Trophoblast cell (in vitro differentiated cells and primary cell): ENCODE results near the gene SIGLEC15.
"Not testable (repeated sequence)": the region's sequence is repeated elsewhere in the genome, so short reads cannot be mapped to it uniquely, and the experiment has no call there.

Experiments used
- DNase-seq, 2 donors: peaks; one replicate each; pipeline ENCODE4 v3.0.0-alpha.2; 2016
- H2AFZ ChIP-seq: 2 replicates; pipeline ENCODE4 v1.6.1; 2013; ENCODE audit warnings: low read length, moderate library complexity, mild to moderate bottlenecking; ENCODE audit not compliant: insufficient read depth, poor library complexity
- H2AK5ac ChIP-seq: 2 replicates; pipeline ENCODE4 v1.6.1; 2013; ENCODE audit warnings: mild to moderate bottlenecking, low read length
- H2BK120ac ChIP-seq: 2 replicates; pipeline ENCODE4 v1.6.1; 2013; ENCODE audit warnings: low read length, mild to moderate bottlenecking, moderate library complexity; ENCODE audit not compliant: insufficient read depth, poor library complexity
- H2BK12ac ChIP-seq: 2 replicates; pipeline ENCODE4 v1.6.1; 2013; ENCODE audit warnings: mild to moderate bottlenecking, low read length, moderate library complexity
- H2BK5ac ChIP-seq: 2 replicates; pipeline ENCODE4 v1.6.1; 2013; ENCODE audit warnings: low read length, low read depth, moderate library complexity, mild to moderate bottlenecking; ENCODE audit not compliant: poor library complexity
- H3K14ac ChIP-seq: 2 replicates; pipeline ENCODE4 v1.6.1; 2013; ENCODE audit warnings: mild to moderate bottlenecking, low read length
- H3K18ac ChIP-seq: 2 replicates; pipeline ENCODE4 v1.6.1; 2013; ENCODE audit warnings: mild to moderate bottlenecking, low read length
- H3K23ac ChIP-seq: 2 replicates; pipeline ENCODE4 v1.6.1; 2013; ENCODE audit warnings: low read length
- H3K27ac ChIP-seq: 2 replicates; pipeline ENCODE4 v1.5.1; 2013; ENCODE audit warnings: low read depth, mild to moderate bottlenecking, inconsistent platforms, low read length, moderate library complexity
- H3K27me3 ChIP-seq: 2 replicates; pipeline ENCODE4 v1.6.1; 2013; ENCODE audit warnings: inconsistent platforms, mild to moderate bottlenecking, low read length, moderate library complexity; ENCODE audit not compliant: insufficient read depth
- H3K36me3 ChIP-seq, 2 experiments: 1 replicate in 1 of 2; 2 replicates in 1 of 2; pipeline ENCODE4 v1.6.1; 2013; ENCODE audit warnings: low read length in 2 of 2, mild to moderate bottlenecking in 2 of 2, moderate library complexity in 1 of 2; ENCODE audit not compliant: insufficient read depth in 2 of 2, control insufficient read depth in 1 of 2
- H3K4ac ChIP-seq: 2 replicates; pipeline ENCODE4 v1.6.1; 2013; ENCODE audit warnings: low read depth, mild to moderate bottlenecking, low read length, moderate library complexity
- H3K4me1 ChIP-seq, 2 experiments: 1 replicate in 1 of 2; 2 replicates in 1 of 2; pipeline ENCODE4 v1.6.1; 2013; ENCODE audit warnings: low read length in 2 of 2, mild to moderate bottlenecking in 2 of 2, moderate library complexity in 1 of 2; ENCODE audit not compliant: insufficient read depth in 2 of 2, control insufficient read depth in 1 of 2
- H3K4me2 ChIP-seq: 2 replicates; pipeline ENCODE4 v1.6.1; 2013; ENCODE audit warnings: inconsistent platforms, mild to moderate bottlenecking, low read length, moderate library complexity
- H3K4me3 ChIP-seq: 2 replicates; pipeline ENCODE4 v1.5.1; 2013; ENCODE audit warnings: mild to moderate bottlenecking, low read depth, low read length, inconsistent platforms
- H3K79me1 ChIP-seq: one replicate; pipeline ENCODE4 v1.6.1; 2013; ENCODE audit warnings: low read length
- H3K79me2 ChIP-seq: 2 replicates; pipeline ENCODE4 v1.6.1; 2013; ENCODE audit warnings: low read length, mild to moderate bottlenecking; ENCODE audit not compliant: control insufficient read depth, insufficient read depth, poor library complexity
- H3K9ac ChIP-seq: 2 replicates; pipeline ENCODE4 v1.6.1; 2013; ENCODE audit warnings: mild to moderate bottlenecking, low read length
- H3K9me3 ChIP-seq: 2 replicates; pipeline ENCODE4 v1.6.1; 2013; ENCODE audit warnings: low read depth, mild to moderate bottlenecking, control low read depth, inconsistent platforms, low read length; ENCODE audit not compliant: insufficient read depth
- H4K12ac ChIP-seq: 2 replicates; pipeline ENCODE4 v1.6.1; 2013; ENCODE audit warnings: low read depth, mild to moderate bottlenecking, low read length, moderate library complexity
- H4K8ac ChIP-seq: 2 replicates; pipeline ENCODE4 v1.6.1; 2013; ENCODE audit warnings: low read depth, mild to moderate bottlenecking, low read length, moderate library complexity
- H4K91ac ChIP-seq: one replicate; pipeline ENCODE4 v1.6.1; 2013; ENCODE audit warnings: low read depth, mild to moderate bottlenecking, low read length, moderate library complexity
- WGBS: extraction: QIAGEN DNeasy Blood & Tissue Kit; methylation state at CpG from one replicate; pipeline ENCODE4 v1.1.7; 2013; ENCODE audit warnings: missing lambda C conversion rate; ENCODE audit not compliant: insufficient read length, insufficient coverage; ENCODE audit errors: extremely low coverage; 5-methylcytosine and 5-hydroxymethylcytosine counted together

The SIGLEC15 gene

GRCh38 chr18:45807144-45807543 is 18.3 kb upstream of the SIGLEC15 start:
- not testable (repeated sequence) for H2BK120ac ChIP-seq, H3K27me3 ChIP-seq, H3K4me3 ChIP-seq, H3K4ac ChIP-seq, H3K23ac ChIP-seq, H3K79me1 ChIP-seq, H3K18ac ChIP-seq, H3K36me3 ChIP-seq, H3K14ac ChIP-seq, H2BK12ac ChIP-seq, DNase-seq, H3K4me1 ChIP-seq, H3K4me2 ChIP-seq, H2AFZ ChIP-seq, H3K79me2 ChIP-seq, H3K27ac ChIP-seq, H4K12ac ChIP-seq, H4K91ac ChIP-seq, H4K8ac ChIP-seq, H2AK5ac ChIP-seq, H3K9me3 ChIP-seq, H2BK5ac ChIP-seq, H3K9ac ChIP-seq
- no CpG with 5 or more reads among the region's 2 CpGs for WGBS

DNA sequence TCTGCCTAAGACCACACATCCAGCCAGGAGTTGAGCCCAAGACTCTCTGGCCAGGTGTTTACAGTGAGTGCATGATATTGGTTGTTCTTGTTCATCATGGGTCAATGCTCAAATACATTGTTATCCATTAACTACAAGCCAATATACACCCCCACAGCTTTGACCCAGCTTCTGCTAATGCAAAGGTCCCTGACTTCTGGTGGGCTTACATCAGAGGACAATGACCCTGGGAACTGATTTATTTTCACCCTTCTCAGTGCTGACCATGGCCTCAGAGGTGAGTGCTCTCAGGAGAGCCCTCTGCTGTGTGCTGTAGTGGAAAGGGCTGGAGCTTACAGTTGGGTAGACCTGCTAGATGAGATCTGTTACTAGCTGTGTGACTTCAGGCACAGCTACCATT is 10.7 kb upstream of the SIGLEC15 start:
- H3K9ac ChIP-seq, H3K4me3 ChIP-seq, H2AK5ac ChIP-seq, DNase-seq, H3K14ac ChIP-seq, H3K27ac ChIP-seq, H3K23ac ChIP-seq, H2BK120ac ChIP-seq, H3K9me3 ChIP-seq, H3K27me3 ChIP-seq, H2BK5ac ChIP-seq, H4K12ac ChIP-seq, H4K91ac ChIP-seq, H3K36me3 ChIP-seq, H3K4ac ChIP-seq, H3K79me2 ChIP-seq, H3K18ac ChIP-seq, H3K79me1 ChIP-seq, H3K4me2 ChIP-seq, H2AFZ ChIP-seq, H2BK12ac ChIP-seq, H3K4me1 ChIP-seq, H4K8ac ChIP-seq: not testable (repeated sequence)

GRCh38 chr18:45817543-45817942 is 7.9 kb upstream of the SIGLEC15 start:
- no peaks in the 10 kb centered on the region for H3K9me3 ChIP-seq
- H2BK12ac ChIP-seq: no peak overlapping the region
- H4K8ac ChIP-seq: no peak overlapping the region
- no peak overlapping the region for H3K23ac ChIP-seq
- no peak overlapping the region for H3K14ac ChIP-seq
- no peak overlapping the region for H2AK5ac ChIP-seq
- no CpG with 5 or more reads among the region's 1 CpG for whole genome bisulfite sequencing
- H3K4me2 ChIP-seq: no peak overlapping the region
- no peak overlapping the region for H3K4me3 ChIP-seq
- H4K91ac ChIP-seq: no peak overlapping the region
- no peaks in the 10 kb centered on the region for H3K79me2 ChIP-seq
- H4K12ac ChIP-seq: no peak overlapping the region
- H3K36me3 ChIP-seq: no peaks in the 10 kb centered on the region
- H2BK5ac ChIP-seq: no peak overlapping the region
- no peak overlapping the region for H3K9ac ChIP-seq
- no peak overlapping the region for H3K18ac ChIP-seq
- H3K27ac ChIP-seq: no peak overlapping the region
- no peaks in the 10 kb centered on the region for H3K4me1 ChIP-seq
- H2AFZ ChIP-seq: no peak overlapping the region
- no peak overlapping the region for H2BK120ac ChIP-seq
- no peaks in the 10 kb centered on the region for H3K27me3 ChIP-seq
- no peak for DNase-seq
- H3K79me1 ChIP-seq: no peaks in the 10 kb centered on the region
- no peak overlapping the region for H3K4ac ChIP-seq

DNA sequence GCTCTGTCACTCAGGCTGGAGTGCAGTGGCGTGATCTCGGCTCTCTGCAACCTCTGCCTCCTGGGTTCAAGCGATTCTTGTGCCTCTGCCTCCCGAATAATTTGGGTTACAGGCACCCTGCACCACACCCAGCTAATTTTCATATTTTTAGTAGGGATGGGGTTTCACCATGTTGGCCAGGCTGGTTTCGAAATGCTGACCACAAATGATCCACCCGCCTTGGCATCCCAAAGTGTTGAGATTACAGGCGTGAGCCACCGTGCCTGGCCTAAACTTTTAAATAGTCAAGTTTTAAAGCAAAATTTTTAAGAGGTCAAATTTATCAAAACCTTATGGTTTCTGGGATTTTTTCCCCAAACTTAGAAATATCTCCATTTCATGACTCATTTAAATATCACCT is 6.7 kb upstream of the SIGLEC15 start:
- not testable (repeated sequence) for H3K4me3 ChIP-seq, H3K4me2 ChIP-seq, H3K36me3 ChIP-seq, H2BK120ac ChIP-seq, H4K8ac ChIP-seq, H3K9ac ChIP-seq, H2AFZ ChIP-seq, H4K12ac ChIP-seq, DNase-seq, H4K91ac ChIP-seq, H3K79me2 ChIP-seq, H3K14ac ChIP-seq, H3K79me1 ChIP-seq, H2BK12ac ChIP-seq, H3K27me3 ChIP-seq, H2BK5ac ChIP-seq, H3K9me3 ChIP-seq, H3K23ac ChIP-seq, H3K27ac ChIP-seq, H2AK5ac ChIP-seq, H3K18ac ChIP-seq, H3K4ac ChIP-seq, H3K4me1 ChIP-seq
- WGBS: no CpG with 5 or more reads among the region's 8 CpGs
